ENCODE data around the gene SYPL1. TPM values are rescaled to one million over a fixed set of nuclear protein-coding genes. Genes with fewer than 3 reads are reported as not detected.
A peak's percentile ranks its signal among the peaks of the same experiment; 100 is the strongest.

Gene SYPL1
- total and polyA plus RNA-seq, 2 donors (not counting 1 experiment from before 2014, with no cell fraction given), result 58.5 to 130 TPM

- Histone ChIP-seq H3K27ac (ENCODE audit: low read length in 2 of 2) (peak overlapping the region; percentile 66 to 86), H3K4me2 (replicated peaks; ENCODE audit: low read depth, low read length, poor library complexity, severe bottlenecking) (peak overlapping the region; percentile 59), H3K4me3 (ENCODE audit: control extremely low read depth in 1 of 5, extremely low read depth in 1 of 5, insufficient read depth in 1 of 5, low read depth in 2 of 5, low read length in 4 of 5) (peak overlapping the region in 2 of 5 experiments; percentile 3 to 16), H3K79me2 (ENCODE audit: control insufficient read depth, insufficient read depth, low read length) (peaks cover 35% of the 10 kb centered on the region), H3K4me1 (ENCODE audit: control insufficient read depth in 2 of 2, insufficient read depth in 2 of 2, low read length in 2 of 2) (peaks cover 50 to 54% of the 10 kb centered on the region in 2 donors), H2AFZ (ENCODE audit: insufficient read depth, low read depth, low read length, poor library complexity, severe bottlenecking) (peak overlapping the region; percentile 59), H3K9me3 (ENCODE audit: control extremely low read depth in 1 of 3, control insufficient read depth in 2 of 3, insufficient read depth in 1 of 3, low read length in 2 of 3) (no peaks in the 10 kb centered on the region), H4K20me1 (ENCODE audit: control insufficient read depth, insufficient read depth, low read length, poor library complexity, severe bottlenecking) (no peaks in the 10 kb centered on the region), H3K27me3 (replicated peaks in 1 of 4; ENCODE audit: control extremely low read depth in 1 of 4, control insufficient read depth in 3 of 4, insufficient read depth in 4 of 4, low read length in 3 of 4) (no peaks in the 10 kb centered on the region), H3K9ac (ENCODE audit: low read length) (peak overlapping the region; percentile 19), H3K36me3 (replicated peaks in 1 of 2; ENCODE audit: control extremely low read depth in 1 of 2, control insufficient read depth in 1 of 2, extremely low read depth in 1 of 2, insufficient read depth in 2 of 2, low read length in 1 of 2) (no peaks in the 10 kb centered on the region)
- Mint-ChIP-seq H3K9me3 (ENCODE audit: insufficient read depth) (no peaks in the 10 kb centered on the region), H3K27me3 (no peaks in the 10 kb centered on the region), H3K4me3 (peak overlapping the region; percentile 69), H3K27ac (peak overlapping the region; percentile 92), H3K4me1 (peaks cover 59% of the 10 kb centered on the region)
- ATAC-seq (ENCODE audit: low read depth) (no peak), DNase-seq (peak; percentile 48)
- WGBS (ENCODE audit: insufficient coverage), result 38% methylated on average over 6 of the region's 6 CpGs
- TF ChIP-seq EZH2 (IDR thresholded peaks at IDR 0.05; ENCODE audit: borderline replicate concordance, insufficient read depth, low read depth, low read length, poor library complexity, severe bottlenecking), result no peak
- TF ChIP-seq CTCF (IDR thresholded peaks at IDR 0.05), result no peak
- ChIA-PET POLR2A (interaction anchor here (0.7 to 1.4 kb wide), 5 partner anchors 13 to 76 kb away, joined by 3 to 5 read pairs (median 3); no protein-coding TSS in a partner anchor), CTCF (interaction anchor here (0.8 to 8.0 kb wide), 8 partner anchors 10 to 74 kb away, joined by 3 to 120 read pairs (median 6); no protein-coding TSS in a partner anchor)
- intact Hi-C loops (cut with micrococcal nuclease), result loop anchor here (2.0 to 10.0 kb wide), 2 partner anchors 37 to 1101 kb away; partner anchors contain the start of gene KMT2E
Measured at GRCh38 chr7:106116161-106116704, 4.1 kb upstream of the SYPL1 start.

All from B cell (primary cell).